Measurements from ENCODE around the gene BLMH. TPM values are rescaled to one million over a fixed set of nuclear protein-coding genes. Genes with fewer than 3 reads are reported as not detected.
"Not testable (repeated sequence)": the region's sequence is repeated elsewhere in the genome, so short reads cannot be mapped to it uniquely, and the experiment has no call there.

Gene BLMH
- total and polyA plus RNA-seq, 2 donors = 25.5 to 44.0 TPM

GRCh38 chr17:30236766-30237165, 55.0 kb downstream of the BLMH start:
- Histone ChIP-seq H3K36me3 (ENCODE audit: insufficient read depth) (no peaks in the 10 kb centered on the region), H3K4me3 (ENCODE audit: low read depth, low read length) (no peak overlapping the region), H3K27ac (ENCODE audit: low read depth) (no peak overlapping the region), H3K4me1 (ENCODE audit: insufficient read depth) (no peaks in the 10 kb centered on the region)
- 8% methylated on average over 20 of the region's 20 CpGs for WGBS
- no peak for DNase-seq (ENCODE audit: extremely low spot score)

- no peak for DNase-seq (ENCODE audit: extremely low spot score)
- H3K4me3 ChIP-seq (ENCODE audit: low read depth, low read length) = no peak overlapping the region
- no peaks in the 10 kb centered on the region for H3K36me3 ChIP-seq (ENCODE audit: insufficient read depth)
- no peaks in the 10 kb centered on the region for H3K4me1 ChIP-seq (ENCODE audit: insufficient read depth)
- no peak overlapping the region for H3K27ac ChIP-seq (ENCODE audit: low read depth)
- 58% methylated on average over 10 of the region's 10 CpGs for WGBS
Observed at GRCh38 chr17:30236297-30236624, 55.5 kb downstream of the BLMH start.

- WGBS = 2% methylated on average over 81 of the region's 82 CpGs
- Histone ChIP-seq H3K36me3 (ENCODE audit: insufficient read depth) (no peaks in the 10 kb centered on the region), H3K4me1 (ENCODE audit: insufficient read depth) (no peaks in the 10 kb centered on the region), H3K4me3 (ENCODE audit: low read depth, low read length) (peak within 1 kb of the TSS; percentile 30), H3K27ac (ENCODE audit: low read depth) (no peak within 1 kb of the TSS)
- no peak for DNase-seq (ENCODE audit: extremely low spot score)
Observed at GRCh38 chr17:30235386-30236296, 56.1 kb downstream of the BLMH start, which contains the start of gene SLC6A4. TSS of gene SLC6A4 (minus strand) at chr17:30235697. CDS start at chr17:30221958, 13,739 bp downstream.

- WGBS = 17% methylated on average over 12 of the region's 12 CpGs
- no peaks in the 10 kb centered on the region for H3K4me1 ChIP-seq (ENCODE audit: insufficient read depth)
- DNase-seq (ENCODE audit: extremely low spot score) = no peak
- no peaks in the 10 kb centered on the region for H3K36me3 ChIP-seq (ENCODE audit: insufficient read depth)
- H3K27ac ChIP-seq (ENCODE audit: low read depth) = no peak overlapping the region
- H3K4me3 ChIP-seq (ENCODE audit: low read depth, low read length) = peak overlapping the region; percentile 30
Observed at GRCh38 chr17:30234964-30235363, 56.8 kb downstream of the BLMH start.

- Histone ChIP-seq H3K27ac (ENCODE audit: low read depth) (no peak overlapping the region), H3K4me3 (ENCODE audit: low read depth, low read length) (no peak overlapping the region), H3K4me1 (ENCODE audit: insufficient read depth) (no peaks in the 10 kb centered on the region), H3K36me3 (ENCODE audit: insufficient read depth) (no peaks in the 10 kb centered on the region)
- no peak for DNase-seq (ENCODE audit: extremely low spot score)
- WGBS = 84% methylated on average over 6 of the region's 6 CpGs
Observed at GRCh38 chr17:30234296-30234695, 57.4 kb downstream of the BLMH start.

GRCh38 chr17:30232824-30233427, 58.8 kb downstream of the BLMH start:
- Histone ChIP-seq H3K4me1 (ENCODE audit: insufficient read depth) (no peaks in the 10 kb centered on the region), H3K27ac (ENCODE audit: low read depth) (no peak overlapping the region), H3K36me3 (ENCODE audit: insufficient read depth) (no peaks in the 10 kb centered on the region), H3K4me3 (ENCODE audit: low read depth, low read length) (no peak overlapping the region)
- WGBS = 66% methylated on average over 11 of the region's 11 CpGs
- DNase-seq (ENCODE audit: extremely low spot score) = no peak

- Histone ChIP-seq H3K36me3 (ENCODE audit: insufficient read depth) (no peaks in the 10 kb centered on the region), H3K4me1 (ENCODE audit: insufficient read depth) (no peaks in the 10 kb centered on the region), H3K4me3 (ENCODE audit: low read depth, low read length) (no peak overlapping the region), H3K27ac (ENCODE audit: low read depth) (no peak overlapping the region)
- 69% methylated on average over 10 of the region's 10 CpGs for WGBS
- DNase-seq (ENCODE audit: extremely low spot score) = no peak
Observed at GRCh38 chr17:30232015-30232823, 59.5 kb downstream of the BLMH start.

GRCh38 chr17:30230596-30231125, 61.1 kb downstream of the BLMH start:
- H3K27ac ChIP-seq (ENCODE audit: low read depth) = no peak overlapping the region
- DNase-seq (ENCODE audit: extremely low spot score) = no peak
- H3K4me1 ChIP-seq (ENCODE audit: insufficient read depth) = no peaks in the 10 kb centered on the region
- H3K36me3 ChIP-seq (ENCODE audit: insufficient read depth) = no peaks in the 10 kb centered on the region
- 82% methylated on average over 7 of the region's 7 CpGs for WGBS
- no peak overlapping the region for H3K4me3 ChIP-seq (ENCODE audit: low read depth, low read length)

GRCh38 chr17:30230009-30230408, 61.7 kb downstream of the BLMH start:
- H3K36me3 ChIP-seq (ENCODE audit: insufficient read depth); H3K4me3 ChIP-seq (ENCODE audit: low read depth, low read length); H3K4me1 ChIP-seq (ENCODE audit: insufficient read depth); H3K27ac ChIP-seq (ENCODE audit: low read depth); DNase-seq (ENCODE audit: extremely low spot score): not testable (repeated sequence)
- WGBS = 37% methylated on average over 1 of the region's 1 CpG

- Histone ChIP-seq H3K4me1 (ENCODE audit: insufficient read depth) (no peaks in the 10 kb centered on the region), H3K27ac (ENCODE audit: low read depth) (no peak overlapping the region), H3K36me3 (ENCODE audit: insufficient read depth) (no peaks in the 10 kb centered on the region), H3K4me3 (ENCODE audit: low read depth, low read length) (no peak overlapping the region)
- 62% methylated on average over 7 of the region's 7 CpGs for WGBS
- DNase-seq (ENCODE audit: extremely low spot score) = no peak
Observed at GRCh38 chr17:30229012-30229411, 62.7 kb downstream of the BLMH start.

- WGBS = 77% methylated on average over 3 of the region's 3 CpGs
- Histone ChIP-seq H3K4me3 (ENCODE audit: low read depth, low read length) (no peak overlapping the region), H3K36me3 (ENCODE audit: insufficient read depth) (no peaks in the 10 kb centered on the region), H3K27ac (ENCODE audit: low read depth) (no peak overlapping the region), H3K4me1 (ENCODE audit: insufficient read depth) (no peaks in the 10 kb centered on the region)
- DNase-seq (ENCODE audit: extremely low spot score) = no peak
Observed at GRCh38 chr17:30228011-30228410, 63.7 kb downstream of the BLMH start.

- no peak for DNase-seq (ENCODE audit: extremely low spot score)
- H3K4me1 ChIP-seq (ENCODE audit: insufficient read depth) = no peaks in the 10 kb centered on the region
- H3K27ac ChIP-seq (ENCODE audit: low read depth) = no peak overlapping the region
- H3K4me3 ChIP-seq (ENCODE audit: low read depth, low read length) = no peak overlapping the region
- no peaks in the 10 kb centered on the region for H3K36me3 ChIP-seq (ENCODE audit: insufficient read depth)
- WGBS = 84% methylated on average over 10 of the region's 10 CpGs
Observed at GRCh38 chr17:30226878-30227277, 64.9 kb downstream of the BLMH start.

GRCh38 chr17:30225919-30226553, 65.7 kb downstream of the BLMH start:
- Histone ChIP-seq H3K4me1 (ENCODE audit: insufficient read depth) (no peaks in the 10 kb centered on the region), H3K27ac (ENCODE audit: low read depth) (no peak overlapping the region), H3K36me3 (ENCODE audit: insufficient read depth) (no peaks in the 10 kb centered on the region), H3K4me3 (ENCODE audit: low read depth, low read length) (no peak overlapping the region)
- no peak for DNase-seq (ENCODE audit: extremely low spot score)
- 71% methylated on average over 15 of the region's 15 CpGs for WGBS

Measured in urinary bladder (tissue), 4 donors.